Tibial nerve (tissue), 4 donors: Measurements from ENCODE around the gene CD300E. TPM values are rescaled to one million over a fixed set of nuclear protein-coding genes. Genes with fewer than 3 reads are reported as not detected.
"Not testable (repeated sequence)": the region's sequence is repeated elsewhere in the genome, so short reads cannot be mapped to it uniquely, and the experiment has no call there.

Source experiments
- DNase-seq, 2 donors: peaks; one replicate each; pipeline ENCODE4 v3.0.0-alpha.2; 2019; ENCODE audit warnings: low spot score in 2 of 2
- H3K27ac ChIP-seq, 4 donors: fragments of 200-600 bp; sonication (generic) in 3 of 4; one replicate each; pipeline ENCODE4 v1.5.1; 2017 to 2019; ENCODE audit warnings: mild to moderate bottlenecking in 1 of 4
- H3K27me3 ChIP-seq, 2 donors: fragments of 200-600 bp; sonication (generic) in 1 of 2; one replicate each; pipeline versions ENCODE4 v1.5.1 to v1.6.0; 2017 to 2019
- H3K36me3 ChIP-seq, 3 donors: fragments of 200-600 bp; sonication (generic); one replicate each; pipeline ENCODE4 v1.5.1; 2018 to 2019
- H3K4me1 ChIP-seq, 4 donors: fragments of 200-600 bp; sonication (generic) in 3 of 4; one replicate each; pipeline ENCODE4 v1.5.1; 2017 to 2019
- H3K4me3 ChIP-seq, 4 donors: fragments of 200-600 bp; sonication (generic) in 3 of 4; one replicate each; pipeline ENCODE4 v1.5.1; 2017 to 2019; ENCODE audit warnings: mild to moderate bottlenecking in 1 of 4, moderate library complexity in 1 of 4
- H3K9me3 ChIP-seq, 4 donors: fragments of 200-600 bp; sonication (generic) in 3 of 4; one replicate each; pipeline ENCODE4 v1.5.1; 2017 to 2019
- EP300 ChIP-seq, 2 donors: sonication (generic); formaldehyde crosslinking; IDR thresholded peaks; one replicate each; pipeline ENCODE4 v1.6.1; 2017; ENCODE audit warnings: antibody characterized with exemption in 2 of 2, mild to moderate bottlenecking in 1 of 2
- POLR2A ChIP-seq, 2 donors: fragments of 450-650 bp; IDR thresholded peaks; one replicate each; pipeline ENCODE4 v1.6.1; 2017; ENCODE audit warnings: antibody characterized with exemption in 2 of 2, mild to moderate bottlenecking in 2 of 2, moderate library complexity in 2 of 2
- WGBS, 2 donors: methylation state at CpG; one replicate each; pipeline ENCODE4 v1.1.5; 2018; 5-methylcytosine and 5-hydroxymethylcytosine counted together
- total RNA-seq, 4 donors: library from RNA; depleted of rRNA; stranded (reverse); fragments of >200 nt; gene quantifications; one replicate each; pipeline ENCODE4 v1.1.0, GENCODE V29; 2016
- TF ChIP-seq, protein P1 (sequence below), 5 experiments: fragments of 200-600 bp in 3 of 5; fragments of 450-650 bp in 2 of 5; sonication (generic) in 3 of 5; IDR thresholded peaks; one replicate each; pipeline ENCODE4 v1.5.1; 2016 to 2019; ENCODE audit warnings: antibody characterized with exemption in 5 of 5, mild to moderate bottlenecking in 3 of 5, moderate library complexity in 2 of 5

The CD300E gene
- total RNA-seq, 4 donors from 2014 or later = under 0.01 to 1.8 (median 0.51) TPM

DNA sequence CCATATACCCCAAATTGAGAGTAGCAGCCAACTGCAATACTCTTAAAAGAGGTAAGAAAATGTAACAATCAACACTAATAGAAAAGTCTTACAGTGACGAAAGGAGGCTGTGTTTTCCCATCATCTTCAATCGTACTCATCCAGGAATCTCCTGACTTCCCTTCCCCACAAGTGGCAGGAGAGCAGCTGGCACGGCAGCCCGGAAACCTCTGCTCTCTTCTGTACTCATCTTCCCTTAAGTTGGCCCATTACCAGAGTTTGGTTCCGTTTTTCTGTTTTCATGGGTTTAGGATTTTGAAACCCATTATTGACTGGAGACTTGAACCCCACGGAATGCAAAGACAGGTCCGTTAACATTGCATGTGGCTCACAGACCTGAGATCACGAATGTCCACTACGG is 44.6 kb downstream of the CD300E start:
- no peak for DNase-seq
- 81 to 87% methylated on average over 9 of the region's 9 CpGs for WGBS, 2 donors
- no peaks in the 10 kb centered on the region for H3K4me1 ChIP-seq
- H3K4me3 ChIP-seq = no peak overlapping the region
- TF ChIP-seq, protein P1, sequence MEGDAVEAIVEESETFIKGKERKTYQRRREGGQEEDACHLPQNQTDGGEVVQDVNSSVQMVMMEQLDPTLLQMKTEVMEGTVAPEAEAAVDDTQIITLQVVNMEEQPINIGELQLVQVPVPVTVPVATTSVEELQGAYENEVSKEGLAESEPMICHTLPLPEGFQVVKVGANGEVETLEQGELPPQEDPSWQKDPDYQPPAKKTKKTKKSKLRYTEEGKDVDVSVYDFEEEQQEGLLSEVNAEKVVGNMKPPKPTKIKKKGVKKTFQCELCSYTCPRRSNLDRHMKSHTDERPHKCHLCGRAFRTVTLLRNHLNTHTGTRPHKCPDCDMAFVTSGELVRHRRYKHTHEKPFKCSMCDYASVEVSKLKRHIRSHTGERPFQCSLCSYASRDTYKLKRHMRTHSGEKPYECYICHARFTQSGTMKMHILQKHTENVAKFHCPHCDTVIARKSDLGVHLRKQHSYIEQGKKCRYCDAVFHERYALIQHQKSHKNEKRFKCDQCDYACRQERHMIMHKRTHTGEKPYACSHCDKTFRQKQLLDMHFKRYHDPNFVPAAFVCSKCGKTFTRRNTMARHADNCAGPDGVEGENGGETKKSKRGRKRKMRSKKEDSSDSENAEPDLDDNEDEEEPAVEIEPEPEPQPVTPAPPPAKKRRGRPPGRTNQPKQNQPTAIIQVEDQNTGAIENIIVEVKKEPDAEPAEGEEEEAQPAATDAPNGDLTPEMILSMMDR (IDR thresholded peaks at IDR 0.05) = no peak
- TF ChIP-seq EP300 (IDR thresholded peaks at IDR 0.05) = no peak
- no peak for TF ChIP-seq POLR2A (IDR thresholded peaks at IDR 0.05)
- peaks cover 0 to 3% (median 0%) of the 10 kb centered on the region in 4 donors for H3K9me3 ChIP-seq
- H3K27me3 ChIP-seq = no peaks in the 10 kb centered on the region
- H3K36me3 ChIP-seq = no peaks in the 10 kb centered on the region
- no peak overlapping the region for H3K27ac ChIP-seq

DNA sequence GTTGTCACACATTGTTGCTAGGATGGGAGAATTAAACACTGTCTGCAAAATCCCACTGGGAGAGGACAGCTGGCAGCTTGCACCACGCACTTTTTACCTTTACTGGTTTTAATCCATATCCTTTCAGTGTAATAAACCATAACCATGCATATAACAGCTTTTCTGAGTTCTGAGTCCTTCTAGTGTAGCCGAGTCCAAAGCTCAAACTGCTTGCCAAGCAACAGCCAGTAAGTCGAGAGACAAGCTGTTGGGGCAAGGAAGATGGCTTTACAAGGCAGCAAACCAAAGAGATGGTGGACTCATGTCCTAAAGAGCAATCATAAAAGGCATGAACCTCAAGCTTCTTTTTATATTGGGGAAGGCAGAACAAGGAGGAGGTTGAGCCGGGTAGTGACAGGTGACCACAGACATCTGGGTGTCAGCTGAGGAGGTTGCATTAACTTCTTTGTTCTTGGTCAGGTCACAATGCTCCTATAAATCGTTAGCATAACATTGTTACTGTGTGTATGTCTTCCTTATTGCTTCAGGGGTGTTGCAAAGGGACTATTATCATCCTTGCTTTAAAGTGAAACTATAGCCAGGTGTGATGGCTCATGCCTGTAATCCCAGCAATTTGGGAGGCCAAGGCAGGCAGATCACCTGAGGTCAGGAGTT is 48.9 kb downstream of the CD300E start:
- DNase-seq = no peak
- TF ChIP-seq, protein P1 (IDR thresholded peaks at IDR 0.05) = no peak
- no peak for TF ChIP-seq POLR2A (IDR thresholded peaks at IDR 0.05)
- no peak for TF ChIP-seq EP300 (IDR thresholded peaks at IDR 0.05)
- H3K4me1 ChIP-seq = no peaks in the 10 kb centered on the region
- peaks cover 0 to 6% (median 0%) of the 10 kb centered on the region in 4 donors for H3K9me3 ChIP-seq
- H3K36me3 ChIP-seq = no peaks in the 10 kb centered on the region
- WGBS, 2 donors = 66 to 70% methylated on average over 5 of the region's 5 CpGs
- H3K27me3 ChIP-seq = no peaks in the 10 kb centered on the region
- H3K4me3 ChIP-seq = no peak overlapping the region
- no peak overlapping the region for H3K27ac ChIP-seq

DNA sequence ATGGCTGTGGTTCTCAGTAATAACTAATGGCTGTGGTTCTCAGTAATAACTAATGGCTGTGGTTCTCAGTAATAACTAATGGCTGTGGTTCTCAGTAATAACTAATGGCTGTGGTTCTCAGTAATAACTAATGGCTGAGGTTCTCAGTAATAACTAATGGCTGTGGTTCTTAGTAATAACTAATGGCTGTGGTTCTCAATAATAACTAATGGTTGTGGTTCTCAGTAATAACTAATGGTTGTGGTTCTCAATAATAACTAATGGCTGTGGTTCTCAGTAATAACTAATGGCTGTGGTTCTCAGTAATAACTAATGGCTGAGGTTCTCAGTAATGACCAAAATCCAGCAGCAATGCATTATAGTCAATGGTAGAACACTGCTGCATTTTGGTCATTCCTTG is 49.9 kb downstream of the CD300E start:
- H3K36me3 ChIP-seq, H3K27ac ChIP-seq, H3K4me1 ChIP-seq, H3K9me3 ChIP-seq, H3K4me3 ChIP-seq, H3K27me3 ChIP-seq, DNase-seq: not testable (repeated sequence)

DNA sequence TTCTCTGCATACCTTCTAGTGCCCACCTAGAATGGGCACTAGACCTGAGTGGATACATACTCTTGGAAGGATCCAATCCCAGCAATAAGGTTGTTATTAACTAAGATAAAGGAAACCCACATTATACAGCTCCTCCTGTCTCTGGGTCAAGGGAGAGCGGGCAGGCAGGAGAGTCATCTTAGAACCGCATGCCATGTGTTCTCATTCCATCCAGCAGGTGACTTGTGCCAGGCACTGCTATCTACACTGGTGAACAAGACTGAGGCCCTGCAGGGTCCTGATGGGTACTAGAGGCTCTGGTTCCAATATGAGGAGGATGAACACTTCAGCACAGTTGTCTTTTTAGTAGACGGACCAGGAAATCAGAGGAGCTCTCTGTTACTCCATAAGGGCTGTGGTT is 50.4 kb downstream of the CD300E start:
- Histone ChIP-seq H3K4me1 (no peaks in the 10 kb centered on the region), H3K36me3 (no peaks in the 10 kb centered on the region), H3K27ac (no peak overlapping the region), H3K4me3 (no peak overlapping the region), H3K9me3 (peaks cover 0 to 6% (median 0%) of the 10 kb centered on the region in 4 donors), H3K27me3 (no peaks in the 10 kb centered on the region)
- WGBS, 2 donors = 66 to 71% methylated on average over 3 of the region's 3 CpGs
- no peak for DNase-seq
- TF ChIP-seq POLR2A (IDR thresholded peaks at IDR 0.05) (no peak), EP300 (IDR thresholded peaks at IDR 0.05) (no peak)
- TF ChIP-seq, protein P1 (IDR thresholded peaks at IDR 0.05) = no peak

DNA sequence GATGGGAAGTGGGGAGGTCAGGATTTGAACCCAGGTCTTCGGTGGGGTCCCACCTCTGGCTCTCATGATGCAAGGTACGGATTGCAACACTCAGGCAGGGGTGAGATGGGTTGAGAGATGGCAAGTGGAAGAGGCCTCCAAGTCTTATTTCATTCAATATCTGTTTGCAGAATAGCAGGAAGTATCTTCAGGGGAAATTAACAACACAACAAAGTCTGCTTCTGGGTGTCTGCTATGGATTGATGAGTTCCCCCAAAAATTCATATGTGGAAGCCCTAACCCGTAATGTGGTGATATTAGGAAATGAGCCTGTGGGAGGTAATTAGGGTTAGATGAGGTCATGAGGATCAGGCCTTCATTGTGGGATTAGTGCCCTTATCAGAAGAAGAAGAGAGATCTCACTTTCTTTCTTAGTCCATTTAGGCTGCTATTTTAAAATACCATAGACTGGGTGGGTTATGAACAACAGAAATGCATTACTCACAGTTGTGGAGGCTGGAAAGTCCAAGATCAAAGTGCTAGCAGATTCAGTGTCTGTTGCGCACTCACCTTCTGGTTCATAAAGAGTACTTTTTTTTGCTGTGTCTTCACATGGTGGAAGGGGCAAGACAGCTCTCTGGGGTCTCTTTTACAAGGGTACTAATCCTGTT is 51.8 kb downstream of the CD300E start:
- H3K4me1 ChIP-seq = no peaks in the 10 kb centered on the region
- no peak for DNase-seq
- H3K27me3 ChIP-seq = no peaks in the 10 kb centered on the region
- WGBS, 2 donors = 71 to 75% methylated on average over 4 of the region's 4 CpGs
- TF ChIP-seq POLR2A (IDR thresholded peaks at IDR 0.05) = no peak
- no peak for TF ChIP-seq EP300 (IDR thresholded peaks at IDR 0.05)
- TF ChIP-seq, protein P1 (IDR thresholded peaks at IDR 0.05) = no peak
- peaks cover 0 to 6% (median 0%) of the 10 kb centered on the region in 4 donors for H3K9me3 ChIP-seq
- no peaks in the 10 kb centered on the region for H3K36me3 ChIP-seq
- H3K27ac ChIP-seq = no peak overlapping the region
- no peak overlapping the region for H3K4me3 ChIP-seq
